ENCODE data around the gene SBF1. TPM values are rescaled to one million over a fixed set of nuclear protein-coding genes. Genes with fewer than 3 reads are reported as not detected.

Gene SBF1
- total RNA-seq, 1 donor from 2014 or later = 144 TPM

- TF ChIP-seq CTCF (IDR thresholded peaks at IDR 0.05) = no peak
- Mint-ChIP-seq H3K27me3 (no peaks in the 10 kb centered on the region), H3K4me1 (peaks cover 10% of the 10 kb centered on the region), H3K36me3 (ENCODE audit: low read depth) (peaks cover 78% of the 10 kb centered on the region), H3K4me3 (no peak overlapping the region), H3K9me3 (no peaks in the 10 kb centered on the region), H3K27ac (peak overlapping the region; percentile 42)
- intact Hi-C loops (cut with micrococcal nuclease) = no loop called here
- POLR2A ChIA-PET = no interaction called here
- DNase-seq = no peak
- CTCF ChIA-PET = no interaction called here
- no peak for ATAC-seq (ENCODE audit: low read depth)
Observed at GRCh38 chr22:50463188-50463900, 11.5 kb downstream of the SBF1 start.

GRCh38 chr22:50461979-50462540 lies 12.8 kb downstream of the SBF1 start:
- H3K4me1 Mint-ChIP-seq = peaks cover 4% of the 10 kb centered on the region
- H3K36me3 Mint-ChIP-seq (ENCODE audit: low read depth) = peaks cover 81% of the 10 kb centered on the region
- CTCF ChIA-PET = no interaction called here
- POLR2A ChIA-PET = no interaction called here
- DNase-seq (no peak), ATAC-seq (ENCODE audit: low read depth) (no peak)
- no peak overlapping the region for H3K27ac Mint-ChIP-seq
- TF ChIP-seq CTCF (IDR thresholded peaks at IDR 0.05) = no peak
- H3K4me3 Mint-ChIP-seq = no peak overlapping the region
- intact Hi-C loops (cut with micrococcal nuclease) = no loop called here
- H3K9me3 Mint-ChIP-seq = no peaks in the 10 kb centered on the region
- H3K27me3 Mint-ChIP-seq = no peaks in the 10 kb centered on the region

GRCh38 chr22:50461536-50461935 lies 13.3 kb downstream of the SBF1 start:
- DNase-seq (no peak), ATAC-seq (ENCODE audit: low read depth) (no peak)
- TF ChIP-seq CTCF (IDR thresholded peaks at IDR 0.05) = no peak
- Mint-ChIP-seq H3K27ac (no peak overlapping the region), H3K9me3 (no peaks in the 10 kb centered on the region), H3K27me3 (no peaks in the 10 kb centered on the region), H3K4me1 (no peaks in the 10 kb centered on the region), H3K36me3 (ENCODE audit: low read depth) (peaks cover 81% of the 10 kb centered on the region), H3K4me3 (no peak overlapping the region)
- intact Hi-C loops (cut with micrococcal nuclease) = no loop called here
- ChIA-PET POLR2A (interaction anchor here (0.7 kb wide), 1 partner anchor 9 kb away, joined by 4 read pairs; no protein-coding TSS in a partner anchor), CTCF (no interaction called here)

- no peak overlapping the region for H3K27ac Mint-ChIP-seq
- H3K4me1 Mint-ChIP-seq = no peaks in the 10 kb centered on the region
- intact Hi-C loops (cut with micrococcal nuclease) = no loop called here
- H3K9me3 Mint-ChIP-seq = no peaks in the 10 kb centered on the region
- CTCF ChIA-PET = interaction anchor here (1.0 kb wide), 1 partner anchor 65 kb away, joined by 3 read pairs; the partner anchor contains the start of gene SCO2
- H3K36me3 Mint-ChIP-seq (ENCODE audit: low read depth) = peaks cover 78% of the 10 kb centered on the region
- no peak for TF ChIP-seq CTCF (IDR thresholded peaks at IDR 0.05)
- H3K4me3 Mint-ChIP-seq = no peak overlapping the region
- ATAC-seq (ENCODE audit: low read depth) = no peak
- no peak for DNase-seq
- POLR2A ChIA-PET = interaction anchor here (0.7 kb wide), 1 partner anchor 9 kb away, joined by 4 read pairs; no protein-coding TSS in a partner anchor
- H3K27me3 Mint-ChIP-seq = no peaks in the 10 kb centered on the region
Observed at GRCh38 chr22:50460938-50461337, 13.9 kb downstream of the SBF1 start.

- no peaks in the 10 kb centered on the region for H3K9me3 Mint-ChIP-seq
- peaks cover 79% of the 10 kb centered on the region for H3K36me3 Mint-ChIP-seq (ENCODE audit: low read depth)
- H3K27me3 Mint-ChIP-seq = no peaks in the 10 kb centered on the region
- intact Hi-C loops (cut with micrococcal nuclease) = loop anchor here (5.0 kb wide), 1 partner anchor 38 kb away; no protein-coding TSS in a partner anchor
- H3K4me1 Mint-ChIP-seq = no peaks in the 10 kb centered on the region
- CTCF ChIA-PET = interaction anchor here (0.7 kb wide), 1 partner anchor 10 kb away, joined by 3 read pairs; no protein-coding TSS in a partner anchor
- H3K27ac Mint-ChIP-seq = no peak overlapping the region
- no peak overlapping the region for H3K4me3 Mint-ChIP-seq
- DNase-seq (no peak), ATAC-seq (ENCODE audit: low read depth) (no peak)
- no peak for TF ChIP-seq CTCF (IDR thresholded peaks at IDR 0.05)
- POLR2A ChIA-PET = no interaction called here
Observed at GRCh38 chr22:50459496-50460140, 15.2 kb downstream of the SBF1 start.

All from activated B cell treated with CpG ODN at 0.5 μM for 24 hours (primary cell).